IMR-90 (cell line): Measurements from ENCODE around the gene RABGAP1. TPM values are rescaled to one million over a fixed set of nuclear protein-coding genes. Genes with fewer than 3 reads are reported as not detected.

ENCODE experiments used
- ATAC-seq: fragments of 200-7000 bp; cut with Tn5 transposase; 2 replicates; pipeline ENCODE4 v1.9.1; 2020; ENCODE audit warnings: low read depth, mild to moderate bottlenecking, moderate library complexity
- BruUV-seq: library from RNA; stranded (reverse); fragments of 400-500 nt; replicated peaks from 2 replicates; lab custom pipeline; 2021; lab: Mats Ljungman, UMichigan
- CTCF ChIA-PET: fragments of 300-600 bp; formaldehyde crosslinking; extraction: SDS; loops from one replicate; lab custom pipeline; 2021; ENCODE audit warnings: antibody characterized with exemption; lab: Yijun Ruan, JAX
- POLR2A ChIA-PET: fragments of 300-600 bp; sonication (Branson Sonifier 250); formaldehyde crosslinking; loops from one replicate; lab custom pipeline; 2022; ENCODE audit warnings: antibody characterized with exemption; ENCODE audit not compliant: unreplicated experiment; lab: Charles Lee
- DNase-seq: peaks from one replicate; pipeline ENCODE4 v3.0.0; 2013
- H2AFZ ChIP-seq: replicated peaks from 2 replicates; pipeline ENCODE3; 2013; ENCODE audit warnings: low read length, mild to moderate bottlenecking; ENCODE audit not compliant: poor library complexity
- H2AK5ac ChIP-seq: 2 replicates; pipeline ENCODE4 v1.6.1; 2013; ENCODE audit warnings: low read depth, low read length, inconsistent platforms
- H2AK9ac ChIP-seq: replicated peaks from 2 replicates; pipeline ENCODE3; 2013; ENCODE audit warnings: mild to moderate bottlenecking, low read depth, low read length, moderate library complexity; ENCODE audit not compliant: poor library complexity
- H2BK120ac ChIP-seq: 2 replicates; pipeline ENCODE4 v1.6.1; 2013; ENCODE audit warnings: low read depth, low read length, inconsistent platforms
- H2BK15ac ChIP-seq: 3 replicates; pipeline ENCODE4 v1.6.1; 2013; ENCODE audit warnings: low read depth, low read length, inconsistent platforms
- H2BK20ac ChIP-seq: 2 replicates; pipeline ENCODE4 v1.6.1; 2013; ENCODE audit warnings: low read depth, mild to moderate bottlenecking, inconsistent platforms, low read length, moderate library complexity
- H2BK5ac ChIP-seq: 2 replicates; pipeline ENCODE4 v1.6.1; 2013; ENCODE audit warnings: mild to moderate bottlenecking, low read depth, low read length, inconsistent platforms; ENCODE audit not compliant: poor library complexity, severe bottlenecking
- H3K14ac ChIP-seq: replicated peaks from 2 replicates; pipeline ENCODE4 v1.6.1; 2013; ENCODE audit warnings: low read depth, low read length, inconsistent platforms
- H3K18ac ChIP-seq: 2 replicates; pipeline ENCODE4 v1.6.1; 2013; ENCODE audit warnings: low read depth, low read length, control low read depth
- H3K23ac ChIP-seq: 2 replicates; pipeline ENCODE4 v1.6.1; 2013; ENCODE audit warnings: low read depth, low read length, inconsistent platforms
- H3K27ac ChIP-seq: 2 replicates; pipeline ENCODE4 v1.5.1; 2013; ENCODE audit warnings: mild to moderate bottlenecking, control low read depth, low read length; ENCODE audit not compliant: insufficient read depth
- H3K27me3 ChIP-seq: 2 replicates; pipeline ENCODE4 v1.6.1; 2013; ENCODE audit warnings: low read length; ENCODE audit not compliant: control insufficient read depth, insufficient read depth
- H3K36me3 ChIP-seq: 2 replicates; pipeline ENCODE4 v1.6.1; 2013; ENCODE audit warnings: low read length, mixed read lengths; ENCODE audit not compliant: control insufficient read depth, insufficient read depth
- H3K4ac ChIP-seq: 2 replicates; pipeline ENCODE4 v1.6.1; 2013; ENCODE audit warnings: low read depth, low read length, inconsistent platforms
- H3K4me1 ChIP-seq: 2 replicates; pipeline ENCODE4 v1.6.1; 2013; ENCODE audit warnings: low read length, mixed read lengths; ENCODE audit not compliant: control insufficient read depth, insufficient read depth
- H3K4me2 ChIP-seq: 2 replicates; pipeline ENCODE4 v1.6.1; 2013; ENCODE audit warnings: low read depth, mild to moderate bottlenecking, control low read depth, low read length, moderate library complexity
- H3K4me3 ChIP-seq: 2 replicates; pipeline ENCODE4 v1.5.1; 2013; ENCODE audit warnings: low read depth, mild to moderate bottlenecking, control low read depth, low read length, moderate library complexity; ENCODE audit not compliant: insufficient read depth
- H3K56ac ChIP-seq: 2 replicates; pipeline ENCODE4 v1.6.1; 2013; ENCODE audit warnings: low read length, inconsistent platforms; ENCODE audit not compliant: insufficient read depth; ENCODE audit errors: extremely low read depth
- H3K79me1 ChIP-seq, 2 experiments: 2 replicates each; pipeline ENCODE4 v1.6.1; 2013; ENCODE audit warnings: low read length in 2 of 2, inconsistent platforms in 1 of 2, low read depth in 1 of 2
- H3K9ac ChIP-seq: 2 replicates; pipeline ENCODE4 v1.6.1; 2013; ENCODE audit warnings: low read depth, low read length, control low read depth
- H3K9me1 ChIP-seq: 2 replicates; pipeline ENCODE4 v1.6.1; 2013; ENCODE audit warnings: low read length, inconsistent platforms; ENCODE audit not compliant: insufficient read depth
- H3K9me3 ChIP-seq: 2 replicates; pipeline ENCODE4 v1.6.1; 2013; ENCODE audit warnings: low read length; ENCODE audit not compliant: control insufficient read depth, insufficient read depth
- H4K20me1 ChIP-seq: 2 replicates; pipeline ENCODE4 v1.6.1; 2013; ENCODE audit warnings: low read length, inconsistent platforms; ENCODE audit not compliant: insufficient read depth
- H4K5ac ChIP-seq: 2 replicates; pipeline ENCODE4 v1.6.1; 2013; ENCODE audit warnings: mild to moderate bottlenecking, low read depth, low read length, control low read depth
- H4K8ac ChIP-seq, 2 experiments: 2 replicates each; pipeline ENCODE4 v1.6.1; 2013; ENCODE audit warnings: low read depth in 2 of 2, low read length in 2 of 2, control low read depth in 1 of 2, inconsistent platforms in 1 of 2
- H4K91ac ChIP-seq: 2 replicates; pipeline ENCODE4 v1.6.1; 2013; ENCODE audit warnings: low read depth, low read length, inconsistent platforms; ENCODE audit not compliant: insufficient read depth
- BHLHE40 ChIP-seq: fragments of 150-350 bp; IDR thresholded peaks from 2 replicates; pipeline ENCODE4 v1.6.1; 2016; ENCODE audit warnings: mild to moderate bottlenecking, low read depth, low read length
- CEBPB ChIP-seq: IDR thresholded peaks from 2 replicates; pipeline ENCODE4 v1.6.1; 2012; ENCODE audit warnings: low read depth, low read length, improper control_type of control experiment
- CHD1 ChIP-seq: IDR thresholded peaks from 2 replicates; pipeline ENCODE4 v1.6.1; 2012; ENCODE audit warnings: low read depth, low read length, improper control_type of control experiment
- FOS ChIP-seq: fragments of 150-350 bp; IDR thresholded peaks from 2 replicates; pipeline ENCODE4 v1.6.1; 2016; ENCODE audit warnings: low read depth, low read length
- MAFK ChIP-seq: IDR thresholded peaks from 2 replicates; pipeline ENCODE4 v1.6.1; 2012; ENCODE audit warnings: low read depth, low read length, improper control_type of control experiment
- MAZ ChIP-seq: IDR thresholded peaks from 2 replicates; pipeline ENCODE4 v1.6.1; 2012; ENCODE audit warnings: low read depth, mild to moderate bottlenecking, low read length, improper control_type of control experiment, moderate library complexity, borderline replicate concordance
- MXI1 ChIP-seq: IDR thresholded peaks from 2 replicates; pipeline ENCODE4 v1.6.1; 2012; ENCODE audit warnings: low read depth, mild to moderate bottlenecking, low read length, moderate library complexity, borderline replicate concordance
- NFE2L2 ChIP-seq: fragments of 150-350 bp; IDR thresholded peaks from 2 replicates; pipeline ENCODE4 v1.6.1; 2016; ENCODE audit warnings: low read depth, mild to moderate bottlenecking, low read length
- POLR2A ChIP-seq: IDR thresholded peaks from 2 replicates; pipeline ENCODE4 v1.6.1; 2012; ENCODE audit warnings: mild to moderate bottlenecking, low read depth, low read length
- RAD21 ChIP-seq: IDR thresholded peaks from 2 replicates; pipeline ENCODE4 v1.6.1; 2012; ENCODE audit warnings: low read length, improper control_type of control experiment
- RCOR1 ChIP-seq: IDR thresholded peaks from 2 replicates; pipeline ENCODE4 v1.6.1; 2012; ENCODE audit warnings: mild to moderate bottlenecking, low read length, improper control_type of control experiment; ENCODE audit not compliant: insufficient replicate concordance
- RFX5 ChIP-seq: IDR thresholded peaks from 2 replicates; pipeline ENCODE4 v1.8.0; 2012; ENCODE audit warnings: low read depth, mild to moderate bottlenecking, low read length, moderate library complexity
- SMC3 ChIP-seq: fragments of 150-350 bp; IDR thresholded peaks from 2 replicates; pipeline ENCODE4 v1.6.1; 2016; ENCODE audit warnings: low read depth, mild to moderate bottlenecking, antibody characterized with exemption, low read length, moderate library complexity
- WGBS, 2 experiments: methylation state at CpG; one replicate each; pipeline versions ENCODE4 v1.1.5 to v1.1.7; 2013; ENCODE audit warnings: missing lambda C conversion rate in 2 of 2; ENCODE audit not compliant: insufficient read length in 1 of 2; ENCODE audit errors: extremely low coverage in 2 of 2; 5-methylcytosine and 5-hydroxymethylcytosine counted together
- dilution Hi-C: fragments of 300-500 bp; cut with HindIII; formaldehyde crosslinking; loops from one replicate; pipeline ENCODE4 v1.14.3; 2018; ENCODE audit warnings: low sequenced_read_pairs; ENCODE audit not compliant: unreplicated experiment
- in situ Hi-C: fragments of 300-500 bp; cut with MboI; formaldehyde crosslinking; loops from 3 replicates; pipeline ENCODE4 v1.14.3; 2019; ENCODE audit warnings: low sequenced_read_pairs, inconsistent platforms, mixed read lengths
- intact Hi-C: fragments of 100-400 bp; cut with micrococcal nuclease; formaldehyde crosslinking; loops from 2 replicates; pipeline ENCODE4 v1.10.0; 2022
- polyA plus RNA-seq, 3 experiments: library from polyadenylated mRNA; depleted of rRNA; stranded (reverse); fragments of >200 nt; gene quantifications; 2 replicates each; pipeline ENCODE4 v1.2.3, GENCODE V29; 2012; ENCODE audit warnings: low replicate concordance in 1 of 3
- total RNA-seq: library from RNA; depleted of rRNA; stranded (reverse); fragments of >200 nt; gene quantifications from 2 replicates; pipeline ENCODE4 v1.2.3, GENCODE V29; 2012
- TF ChIP-seq, protein P1 (sequence below): conservative IDR thresholded peaks from 2 replicates; pipeline ENCODE4 v1.5.1; 2012; ENCODE audit warnings: mild to moderate bottlenecking, low read depth, low read length, improper control_type of control experiment
- TF ChIP-seq, protein P2 (sequence below): fragments of 150-350 bp; IDR thresholded peaks from 2 replicates; pipeline ENCODE4 v1.6.1; 2017; ENCODE audit warnings: mild to moderate bottlenecking, antibody characterized with exemption, low read length, low read depth

The RABGAP1 gene
- total and polyA plus RNA-seq, 2 of the 4 experiments (the other 2 are of a cell fraction), result 20.0 to 53.9 TPM

DNA sequence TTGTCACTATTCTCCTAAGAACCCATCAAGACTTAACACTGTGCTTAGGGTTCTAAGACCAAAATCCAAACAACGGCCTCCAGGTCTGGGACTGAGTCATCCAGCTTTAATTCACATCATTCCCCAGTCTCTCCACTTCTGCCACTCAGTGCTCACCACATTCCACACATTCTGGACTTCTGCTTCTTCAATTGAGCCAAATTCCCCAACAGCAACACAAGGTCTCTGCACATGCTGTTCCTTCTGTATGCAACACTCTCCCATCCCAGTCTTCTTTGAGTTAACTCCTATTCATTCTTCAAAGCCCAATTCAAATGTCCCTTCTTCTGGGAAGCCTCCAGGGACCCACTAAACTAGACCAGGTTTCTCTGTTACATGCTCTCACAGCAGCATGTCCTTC lies 190.4 kb downstream of the RABGAP1 start:
- no peak overlapping the region for H2AK9ac ChIP-seq
- in situ Hi-C loops (no loop called here), dilution Hi-C loops (no loop called here), intact Hi-C loops (no loop called here)
- no peak overlapping the region for H3K4me3 ChIP-seq
- H2BK15ac ChIP-seq, result no peak overlapping the region
- POLR2A ChIA-PET, result no interaction called here
- 0 out of 2 replicates have a peak overlapping the region, but pooled peaks have one; percentile 24 for H2BK20ac ChIP-seq
- H3K79me1 ChIP-seq, result no peaks in the 10 kb centered on the region
- H3K9me1 ChIP-seq, result no peaks in the 10 kb centered on the region
- no peaks in the 10 kb centered on the region for H3K27me3 ChIP-seq
- no peak overlapping the region for H2AK5ac ChIP-seq
- H2BK120ac ChIP-seq, result 0 out of 2 replicates have a peak overlapping the region, but pooled peaks have one; percentile 12
- ATAC-seq (peak; percentile 97), DNase-seq (peak; percentile 75)
- H4K20me1 ChIP-seq, result no peaks in the 10 kb centered on the region
- WGBS, 2 experiments, result 50% methylated on average over 1 of the region's 1 CpG; no CpG with 5 or more reads in 1 of the 2 experiments
- no peaks in the 10 kb centered on the region for H3K9me3 ChIP-seq
- TF ChIP-seq BHLHE40 (no peak; the same call in 1 of the 2 replicates), POLR2A (no peak), MXI1 (no peak), RCOR1 (no peak), MAFK (no peak), CEBPB (no peak), MAZ (no peak), NFE2L2 (no peak), RFX5 (no peak), SMC3 (no peak), CHD1 (no peak), FOS (no peak), RAD21 (no peak)
- TF ChIP-seq, protein P1, sequence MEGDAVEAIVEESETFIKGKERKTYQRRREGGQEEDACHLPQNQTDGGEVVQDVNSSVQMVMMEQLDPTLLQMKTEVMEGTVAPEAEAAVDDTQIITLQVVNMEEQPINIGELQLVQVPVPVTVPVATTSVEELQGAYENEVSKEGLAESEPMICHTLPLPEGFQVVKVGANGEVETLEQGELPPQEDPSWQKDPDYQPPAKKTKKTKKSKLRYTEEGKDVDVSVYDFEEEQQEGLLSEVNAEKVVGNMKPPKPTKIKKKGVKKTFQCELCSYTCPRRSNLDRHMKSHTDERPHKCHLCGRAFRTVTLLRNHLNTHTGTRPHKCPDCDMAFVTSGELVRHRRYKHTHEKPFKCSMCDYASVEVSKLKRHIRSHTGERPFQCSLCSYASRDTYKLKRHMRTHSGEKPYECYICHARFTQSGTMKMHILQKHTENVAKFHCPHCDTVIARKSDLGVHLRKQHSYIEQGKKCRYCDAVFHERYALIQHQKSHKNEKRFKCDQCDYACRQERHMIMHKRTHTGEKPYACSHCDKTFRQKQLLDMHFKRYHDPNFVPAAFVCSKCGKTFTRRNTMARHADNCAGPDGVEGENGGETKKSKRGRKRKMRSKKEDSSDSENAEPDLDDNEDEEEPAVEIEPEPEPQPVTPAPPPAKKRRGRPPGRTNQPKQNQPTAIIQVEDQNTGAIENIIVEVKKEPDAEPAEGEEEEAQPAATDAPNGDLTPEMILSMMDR, result no peak
- TF ChIP-seq, protein P2, sequence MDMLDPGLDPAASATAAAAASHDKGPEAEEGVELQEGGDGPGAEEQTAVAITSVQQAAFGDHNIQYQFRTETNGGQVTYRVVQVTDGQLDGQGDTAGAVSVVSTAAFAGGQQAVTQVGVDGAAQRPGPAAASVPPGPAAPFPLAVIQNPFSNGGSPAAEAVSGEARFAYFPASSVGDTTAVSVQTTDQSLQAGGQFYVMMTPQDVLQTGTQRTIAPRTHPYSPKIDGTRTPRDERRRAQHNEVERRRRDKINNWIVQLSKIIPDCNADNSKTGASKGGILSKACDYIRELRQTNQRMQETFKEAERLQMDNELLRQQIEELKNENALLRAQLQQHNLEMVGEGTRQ, result no peak
- no peak overlapping the region for H3K4me2 ChIP-seq
- BruUV-seq, result no TSS peak
- peaks cover 2% of the 10 kb centered on the region for H3K4me1 ChIP-seq
- H2BK5ac ChIP-seq, result no peak overlapping the region
- H3K18ac ChIP-seq, result no peak overlapping the region
- H4K91ac ChIP-seq, result no peak overlapping the region
- no peaks in the 10 kb centered on the region for H3K36me3 ChIP-seq
- CTCF ChIA-PET, result no interaction called here
- H4K5ac ChIP-seq, result no peak overlapping the region
- H3K23ac ChIP-seq, result no peak overlapping the region
- H2AFZ ChIP-seq, result no peak overlapping the region
- H4K8ac ChIP-seq, result no peak overlapping the region
- no peak overlapping the region for H3K56ac ChIP-seq
- H3K4ac ChIP-seq, result no peak overlapping the region
- H3K9ac ChIP-seq, result no peak overlapping the region
- H3K14ac ChIP-seq, result no peak overlapping the region
- H3K27ac ChIP-seq, result no peak overlapping the region
